Osteocyte (in vitro differentiated cells): Measurements from ENCODE around the gene MRPL36. TPM values are rescaled to one million over a fixed set of nuclear protein-coding genes. Genes with fewer than 3 reads are reported as not detected.

Experiments used
- DNase-seq: peaks from one replicate; pipeline ENCODE4 v3.0.0; 2021; ENCODE audit warnings: mixed read lengths; ENCODE audit not compliant: unreplicated experiment; ENCODE audit errors: extremely low spot score
- H3K27ac Mint-ChIP-seq: one replicate; pipeline ENCODE4 v1.8.0; 2021; ENCODE audit warnings: mild to moderate bottlenecking, mixed read lengths; ENCODE audit not compliant: unreplicated experiment
- H3K27me3 Mint-ChIP-seq: one replicate; pipeline ENCODE4 v1.8.0; 2021; ENCODE audit warnings: mixed read lengths; ENCODE audit not compliant: unreplicated experiment
- H3K36me3 Mint-ChIP-seq: one replicate; pipeline ENCODE4 v1.8.0; 2021; ENCODE audit warnings: mixed read lengths; ENCODE audit not compliant: unreplicated experiment
- H3K4me1 Mint-ChIP-seq: one replicate; pipeline ENCODE4 v1.8.0; 2021; ENCODE audit warnings: mixed read lengths; ENCODE audit not compliant: unreplicated experiment
- H3K4me3 Mint-ChIP-seq: one replicate; pipeline ENCODE4 v1.8.0; 2021; ENCODE audit warnings: mild to moderate bottlenecking, moderate library complexity, mixed read lengths; ENCODE audit not compliant: unreplicated experiment
- H3K9me3 Mint-ChIP-seq: one replicate; pipeline ENCODE4 v1.8.0; 2021; ENCODE audit warnings: mixed read lengths; ENCODE audit not compliant: unreplicated experiment
- total RNA-seq: library from RNA; stranded (reverse); gene quantifications from 2 replicates; pipeline ENCODE4 v1.2.1, GENCODE V29; 2021
- TF ChIP-seq, protein P1 (sequence below): fragments of 200-600 bp; sonication (generic); IDR thresholded peaks from 2 replicates; pipeline ENCODE4 v1.5.0; 2021; ENCODE audit warnings: antibody characterized with exemption, mild to moderate bottlenecking, moderate library complexity

The MRPL36 gene
- total RNA-seq, 1 donor from 2014 or later = 44.0 TPM

DNA sequence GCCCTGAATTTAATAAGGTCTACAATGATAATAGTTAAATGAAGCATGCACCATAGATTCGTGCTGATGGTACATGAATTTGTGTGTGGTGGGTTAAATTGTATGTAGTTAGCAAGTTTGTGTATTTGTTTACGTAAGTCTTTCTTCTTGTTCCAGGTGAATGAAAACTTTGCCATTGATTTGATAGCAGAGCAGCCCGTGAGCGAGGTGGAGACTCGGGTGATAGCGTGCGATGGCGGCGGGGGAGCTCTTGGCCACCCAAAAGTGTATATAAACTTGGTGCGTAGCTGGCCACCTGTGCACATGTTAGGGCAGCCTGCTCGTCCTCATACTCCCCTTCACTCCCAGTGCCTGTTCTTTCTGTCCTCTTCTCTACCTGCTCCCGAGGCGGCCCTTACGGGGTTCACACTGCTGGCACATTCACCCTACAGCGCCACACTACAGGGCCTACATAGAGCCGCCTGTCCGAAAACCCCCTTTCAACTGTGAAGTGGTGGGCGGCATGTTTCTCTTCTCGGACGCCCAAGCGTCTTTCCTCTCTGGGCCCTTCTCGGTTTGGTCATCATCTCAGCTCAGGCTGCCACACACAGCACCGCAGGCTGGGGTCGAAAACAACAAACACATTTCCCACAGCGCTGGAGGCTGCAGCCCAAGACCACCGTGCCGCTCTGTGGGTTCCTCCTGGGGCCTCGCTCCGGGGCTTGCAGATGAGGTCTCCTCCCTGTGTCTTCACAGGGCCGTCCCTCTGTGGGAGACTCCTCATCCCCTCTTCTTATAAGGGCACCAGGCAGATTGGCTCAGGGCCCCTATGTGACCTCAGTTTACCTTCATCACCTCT, 14.8 kb upstream of the MRPL36 start:
- Mint-ChIP-seq H3K4me3 (no peak overlapping the region), H3K9me3 (no peaks in the 10 kb centered on the region), H3K27ac (no peak overlapping the region), H3K27me3 (no peaks in the 10 kb centered on the region), H3K4me1 (no peaks in the 10 kb centered on the region), H3K36me3 (peaks cover 65% of the 10 kb centered on the region)
- TF ChIP-seq, protein P1, sequence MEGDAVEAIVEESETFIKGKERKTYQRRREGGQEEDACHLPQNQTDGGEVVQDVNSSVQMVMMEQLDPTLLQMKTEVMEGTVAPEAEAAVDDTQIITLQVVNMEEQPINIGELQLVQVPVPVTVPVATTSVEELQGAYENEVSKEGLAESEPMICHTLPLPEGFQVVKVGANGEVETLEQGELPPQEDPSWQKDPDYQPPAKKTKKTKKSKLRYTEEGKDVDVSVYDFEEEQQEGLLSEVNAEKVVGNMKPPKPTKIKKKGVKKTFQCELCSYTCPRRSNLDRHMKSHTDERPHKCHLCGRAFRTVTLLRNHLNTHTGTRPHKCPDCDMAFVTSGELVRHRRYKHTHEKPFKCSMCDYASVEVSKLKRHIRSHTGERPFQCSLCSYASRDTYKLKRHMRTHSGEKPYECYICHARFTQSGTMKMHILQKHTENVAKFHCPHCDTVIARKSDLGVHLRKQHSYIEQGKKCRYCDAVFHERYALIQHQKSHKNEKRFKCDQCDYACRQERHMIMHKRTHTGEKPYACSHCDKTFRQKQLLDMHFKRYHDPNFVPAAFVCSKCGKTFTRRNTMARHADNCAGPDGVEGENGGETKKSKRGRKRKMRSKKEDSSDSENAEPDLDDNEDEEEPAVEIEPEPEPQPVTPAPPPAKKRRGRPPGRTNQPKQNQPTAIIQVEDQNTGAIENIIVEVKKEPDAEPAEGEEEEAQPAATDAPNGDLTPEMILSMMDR = no peak
- DNase-seq = no peak

DNA sequence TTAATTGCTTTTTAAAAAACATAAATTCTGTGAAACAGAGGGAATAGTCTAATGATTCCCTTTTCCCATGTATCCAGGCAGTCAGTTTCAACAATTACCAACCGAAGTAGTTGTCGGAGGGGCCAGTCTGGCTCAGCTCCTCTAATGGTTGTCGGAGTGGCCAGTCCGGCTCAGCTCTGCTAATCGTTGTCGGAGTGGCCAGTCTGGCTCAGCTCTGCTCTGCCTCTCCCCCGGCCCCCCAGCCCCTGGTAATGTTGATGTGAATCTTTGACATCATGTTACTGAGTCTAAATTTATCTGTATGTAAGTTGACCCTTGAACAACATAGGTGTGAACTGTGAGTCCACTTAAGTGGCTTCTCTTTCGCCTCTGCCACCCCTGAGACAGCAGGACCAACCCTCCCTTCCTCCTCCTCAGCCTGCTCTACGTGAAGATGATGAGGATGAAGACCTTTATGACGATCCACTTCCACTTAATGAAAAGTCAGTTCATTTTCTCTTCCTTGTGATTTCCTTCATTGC, 11.0 kb upstream of the MRPL36 start:
- H3K27ac Mint-ChIP-seq = no peak overlapping the region
- no peaks in the 10 kb centered on the region for H3K4me1 Mint-ChIP-seq
- no peaks in the 10 kb centered on the region for H3K9me3 Mint-ChIP-seq
- TF ChIP-seq, protein P1 = no peak
- no peak for DNase-seq
- H3K4me3 Mint-ChIP-seq = no peak overlapping the region
- H3K36me3 Mint-ChIP-seq = peaks cover 54% of the 10 kb centered on the region
- H3K27me3 Mint-ChIP-seq = no peaks in the 10 kb centered on the region

DNA sequence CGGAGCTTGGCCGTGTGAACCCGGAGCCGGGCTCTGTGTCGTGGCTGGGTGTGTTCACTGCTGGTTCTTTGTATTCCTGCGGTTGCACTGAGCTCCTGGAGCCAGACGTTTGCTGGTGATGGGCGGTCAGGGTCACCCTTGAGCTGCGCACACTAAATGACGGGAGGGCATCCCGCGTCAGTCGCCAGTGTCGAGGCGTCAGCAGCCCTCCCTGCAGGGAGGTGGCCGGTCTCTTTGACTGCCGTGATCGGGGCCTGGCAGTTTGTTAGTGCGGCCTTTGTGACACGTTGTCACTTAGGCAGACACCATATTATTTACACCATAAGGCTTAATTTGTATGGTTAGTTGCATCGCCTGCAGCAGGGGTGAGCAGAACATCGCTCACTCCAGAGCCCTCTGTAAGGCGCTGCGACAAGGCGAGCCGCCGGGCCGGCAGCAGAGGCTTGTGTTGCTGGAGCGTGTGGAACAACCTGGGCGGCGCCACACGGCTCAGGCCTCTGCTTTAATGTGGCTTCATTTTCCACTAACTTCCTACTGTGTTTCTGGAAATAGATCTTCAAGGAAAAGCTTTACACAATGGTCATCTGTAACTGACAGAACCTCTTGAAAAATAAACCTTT, 9.9 kb upstream of the MRPL36 start:
- Mint-ChIP-seq H3K27ac (no peak overlapping the region), H3K36me3 (peaks cover 52% of the 10 kb centered on the region), H3K27me3 (no peaks in the 10 kb centered on the region), H3K9me3 (no peaks in the 10 kb centered on the region), H3K4me3 (no peak overlapping the region), H3K4me1 (no peaks in the 10 kb centered on the region)
- DNase-seq = no peak
- TF ChIP-seq, protein P1 = no peak

DNA sequence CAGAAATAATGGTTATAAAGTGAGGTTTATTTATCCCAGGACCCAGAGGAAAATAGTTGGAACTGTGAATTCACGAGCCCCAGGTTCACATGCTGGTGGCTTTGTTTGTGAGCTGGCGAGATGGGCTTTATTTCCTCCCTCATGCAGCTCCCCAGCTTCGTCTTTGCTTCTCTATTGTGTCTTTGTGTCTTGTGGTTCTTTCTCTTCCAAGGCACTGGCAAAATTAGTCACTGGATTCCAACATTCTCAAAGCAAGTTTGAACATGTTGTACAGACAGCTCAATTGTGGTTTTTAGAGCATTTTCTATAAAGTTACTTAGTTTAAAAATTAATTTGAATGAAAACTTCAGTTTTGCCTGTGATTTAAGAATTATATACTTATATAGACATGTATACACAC, 8.8 kb upstream of the MRPL36 start:
- TF ChIP-seq, protein P1 = no peak
- no peak overlapping the region for H3K4me3 Mint-ChIP-seq
- no peaks in the 10 kb centered on the region for H3K4me1 Mint-ChIP-seq
- peaks cover 50% of the 10 kb centered on the region for H3K36me3 Mint-ChIP-seq
- no peaks in the 10 kb centered on the region for H3K27me3 Mint-ChIP-seq
- H3K9me3 Mint-ChIP-seq = no peaks in the 10 kb centered on the region
- no peak overlapping the region for H3K27ac Mint-ChIP-seq
- no peak for DNase-seq
